A549 (cell line): ENCODE results near the gene PGLYRP3. TPM values are rescaled to one million over a fixed set of nuclear protein-coding genes. Genes with fewer than 3 reads are reported as not detected.

Source experiments
- ATAC-seq, 2 experiments: fragments of 200-7000 bp in 1 of 2; fragments of >200 bp in 1 of 2; cut with Nextera tagmentation in 1 of 2; cut with Tn5 transposase in 1 of 2; 3 replicates each; pipeline versions ENCODE4 v1.8.0 to v1.9.1; 2018 to 2020; ENCODE audit warnings: mild to moderate bottlenecking in 1 of 2, moderate library complexity in 1 of 2
- CTCF ChIA-PET: fragments of 300-600 bp; sonication (Branson Sonifier 250); formaldehyde crosslinking; extraction: SDS; loops from one replicate; lab custom pipeline; 2021; ENCODE audit warnings: antibody characterized with exemption, inconsistent platforms; lab: Yijun Ruan, JAX
- POLR2A ChIA-PET: fragments of 350-600 bp; formaldehyde crosslinking; extraction: SDS; loops from one replicate; lab custom pipeline; 2021; ENCODE audit warnings: antibody characterized with exemption, inconsistent platforms; lab: Yijun Ruan, JAX
- DNase-seq, 2 experiments: peaks; one replicate each; pipeline versions ENCODE4 v3.0.0 to v3.0.0-alpha.2; 2011 to 2016; ENCODE audit warnings: low read depth in 1 of 2, low spot score in 1 of 2
- FAIRE-seq: peaks from 2 replicates; lab custom pipeline; 2011; peaks lifted over from hg19 to GRCh38; lab: Jason Lieb, UNC
- H3K27ac ChIP-seq, 2 experiments: fragments of >200 bp; sonication (Bioruptor Twin); formaldehyde crosslinking; 3 replicates each; pipeline ENCODE4 v1.5.1; 2016 to 2017
- H3K4me1 ChIP-seq: fragments of >200 bp; sonication (Bioruptor Twin); formaldehyde crosslinking; 3 replicates; pipeline ENCODE4 v1.6.1; 2016
- H3K4me2 ChIP-seq: fragments of >200 bp; sonication (Bioruptor Twin); formaldehyde crosslinking; 3 replicates; pipeline ENCODE4 v1.6.1; 2016
- H3K4me3 ChIP-seq: fragments of >200 bp; sonication (Bioruptor Twin); formaldehyde crosslinking; 3 replicates; pipeline ENCODE4 v1.5.1; 2016
- H3K9me3 ChIP-seq: fragments of >200 bp; sonication (Bioruptor Twin); formaldehyde crosslinking; 3 replicates; pipeline ENCODE4 v1.6.1; 2016
- CBX8 ChIP-seq: fragments of 200-600 bp; sonication (generic); IDR thresholded peaks from 2 replicates; pipeline ENCODE4 v1.6.1; 2016
- CEBPB ChIP-seq, 2 experiments: fragments of >200 bp in 1 of 2; sonication (Bioruptor Twin) in 1 of 2; formaldehyde crosslinking in 1 of 2; IDR thresholded peaks; 2 replicates each; pipeline ENCODE4 v1.6.1; 2012 to 2016
- CHD2 ChIP-seq: fragments of 150-350 bp; IDR thresholded peaks from 2 replicates; pipeline ENCODE4 v1.6.1; 2014; ENCODE audit warnings: low read length; ENCODE audit not compliant: partially characterized antibody
- GATA3 ChIP-seq: IDR thresholded peaks from 2 replicates; pipeline ENCODE4 v1.6.1; 2012; ENCODE audit warnings: borderline replicate concordance
- HEYL ChIP-seq: fragments of 250-450 bp; sonication (Bioruptor Pico); IDR thresholded peaks from 2 replicates; pipeline ENCODE4 v1.8.0; 2021; ENCODE audit warnings: mild to moderate bottlenecking, moderate library complexity
- JUN ChIP-seq, 2 experiments: fragments of >200 bp; sonication (Bioruptor Twin); formaldehyde crosslinking; IDR thresholded peaks; 2 replicates in 1 of 2; 3 replicates in 1 of 2; pipeline ENCODE4 v1.6.1; 2016 to 2017
- JUNB ChIP-seq: fragments of >200 bp; sonication (Bioruptor Twin); formaldehyde crosslinking; IDR thresholded peaks from 2 replicates; pipeline ENCODE4 v1.6.1; 2016
- KDM1A ChIP-seq: fragments of 200-600 bp; sonication (generic); IDR thresholded peaks from 2 replicates; pipeline ENCODE4 v1.6.1; 2016; ENCODE audit warnings: low read depth, mild to moderate bottlenecking
- MAZ ChIP-seq: fragments of 150-350 bp; IDR thresholded peaks from 2 replicates; pipeline ENCODE4 v1.6.1; 2014; ENCODE audit warnings: antibody characterized with exemption, low read depth, low read length, borderline replicate concordance
- NFE2L2 ChIP-seq: fragments of 150-350 bp; conservative IDR thresholded peaks from 2 replicates; pipeline ENCODE4 v1.6.1; 2014; ENCODE audit warnings: low read length
- RAD21 ChIP-seq, 2 experiments: fragments of >200 bp in 1 of 2; sonication (Bioruptor Twin) in 1 of 2; formaldehyde crosslinking in 1 of 2; IDR thresholded peaks in 1 of 2; conservative IDR thresholded peaks in 1 of 2; 2 replicates in 1 of 2; 3 replicates in 1 of 2; pipeline ENCODE4 v1.6.1; 2012 to 2018; ENCODE audit warnings: inconsistent platforms in 1 of 2
- SMC3 ChIP-seq: fragments of >200 bp; sonication (Bioruptor Twin); formaldehyde crosslinking; IDR thresholded peaks from 3 replicates; pipeline ENCODE4 v1.6.1; 2018; ENCODE audit warnings: inconsistent platforms
- TFCP2L1 ChIP-seq: fragments of 250-450 bp; sonication (Bioruptor Pico); IDR thresholded peaks from 2 replicates; pipeline ENCODE4 v1.5.0; 2021; ENCODE audit warnings: mild to moderate bottlenecking
- ZFP36 ChIP-seq: fragments of 450-650 bp; IDR thresholded peaks from 2 replicates; pipeline ENCODE4 v1.6.1; 2014; ENCODE audit warnings: borderline replicate concordance; ENCODE audit not compliant: partially characterized antibody
- ZNF302 ChIP-seq: fragments of 250-450 bp; sonication (Bioruptor Pico); IDR thresholded peaks from 2 replicates; pipeline ENCODE4 v1.9.0; 2021; ENCODE audit warnings: inconsistent platforms, mild to moderate bottlenecking, moderate library complexity
- WGBS: methylation state at CpG from one replicate; pipeline ENCODE4 v1.1.6; 2017; ENCODE audit errors: missing lambda C conversion rate; 5-methylcytosine and 5-hydroxymethylcytosine counted together
- polyA plus RNA-seq, 4 experiments: library from polyadenylated mRNA; depleted of rRNA in 3 of 4; stranded (reverse); fragments of >200 nt; fragmentation: RNase III in 1 of 4; extraction: RNeasy Plus Mini Kit Qiagen cat#74134 plus additional on column Dnase treatment in 1 of 4; gene quantifications; 2 replicates in 3 of 4; 3 replicates in 1 of 4; pipeline ENCODE4 v1.2.3, GENCODE V29; 2011 to 2017
- TF ChIP-seq, protein P1 (sequence below): fragments of >200 bp; sonication (Bioruptor Twin); formaldehyde crosslinking; IDR thresholded peaks from 2 replicates; pipeline ENCODE4 v1.6.1; 2016
- TF ChIP-seq, protein P2 (sequence below): fragments of 200-600 bp; sonication (generic); IDR thresholded peaks from 2 replicates; pipeline ENCODE4 v1.6.1; 2016; ENCODE audit warnings: antibody characterized with exemption, mild to moderate bottlenecking, moderate library complexity
- TF ChIP-seq, protein P3 (sequence below): IDR thresholded peaks from 2 replicates; pipeline ENCODE4 v1.6.1; 2012; ENCODE audit warnings: low read depth, borderline replicate concordance
- TF ChIP-seq, protein P4 (sequence below): fragments of >200 bp; sonication (Bioruptor Twin); formaldehyde crosslinking; IDR thresholded peaks from 3 replicates; pipeline ENCODE4 v1.5.1; 2016
- TF ChIP-seq, protein P5 (sequence below): fragments of 450-650 bp; IDR thresholded peaks from 2 replicates; pipeline ENCODE4 v1.6.1; 2014; ENCODE audit warnings: antibody characterized with exemption
- TF ChIP-seq, protein P6 (sequence below): IDR thresholded peaks from 2 replicates; pipeline ENCODE4 v1.6.1; 2012

Gene PGLYRP3
- polyA plus RNA-seq, 2 of the 4 experiments (the other 2 are of a cell fraction), result not detected

DNA sequence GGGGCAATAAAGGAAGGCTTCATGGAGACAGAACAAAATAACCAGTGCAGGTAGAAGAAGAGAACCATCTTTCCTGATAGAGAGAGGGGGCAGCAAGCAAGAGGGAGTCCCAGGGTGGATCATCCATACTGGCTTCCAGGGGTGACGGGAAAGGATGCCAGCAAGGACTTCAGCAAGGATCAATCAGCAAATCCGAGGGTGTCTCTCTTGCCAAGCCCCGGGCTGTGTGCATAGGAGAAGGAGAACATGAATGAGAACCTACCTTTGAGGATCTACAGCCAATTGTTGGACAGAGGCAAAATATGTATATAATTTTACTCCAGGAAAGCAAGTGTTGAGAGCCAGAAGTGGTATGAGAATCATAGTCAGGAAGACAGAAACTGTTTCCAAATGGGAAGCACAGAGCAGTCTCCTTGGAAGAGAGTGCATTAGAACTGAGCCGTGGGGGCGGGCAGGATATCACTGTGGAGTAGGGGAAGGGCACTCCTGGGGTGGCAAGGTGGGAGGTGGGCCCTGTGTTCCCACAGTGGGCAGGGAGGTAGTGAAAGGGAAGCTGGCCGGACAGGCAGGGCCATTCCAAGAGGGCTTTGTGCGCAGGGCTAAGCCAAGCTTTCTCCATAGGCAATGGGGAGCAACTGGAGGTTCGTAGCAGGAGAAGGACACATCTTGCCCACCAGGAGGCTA, 43.8 kb upstream of the PGLYRP3 start:
- DNase-seq (no peak), FAIRE-seq (no peak)
- 57% methylated on average over 8 of the region's 8 CpGs for WGBS
- POLR2A ChIA-PET, result interaction anchor here (1.2 kb wide), 1 partner anchor 634 kb away, joined by 3 read pairs; the partner anchor contains the start of gene RPS27
- TF ChIP-seq, protein P1, sequence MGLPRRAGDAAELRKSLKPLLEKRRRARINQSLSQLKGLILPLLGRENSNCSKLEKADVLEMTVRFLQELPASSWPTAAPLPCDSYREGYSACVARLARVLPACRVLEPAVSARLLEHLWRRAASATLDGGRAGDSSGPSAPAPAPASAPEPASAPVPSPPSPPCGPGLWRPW, result no peak
- no peak for TF ChIP-seq RAD21 (conservative IDR thresholded peaks at IDR 0.05 in 1 of 2, IDR thresholded peaks at IDR 0.05 in 1 of 2)
- TF ChIP-seq KDM1A, result no peak
- no peak for TF ChIP-seq ZFP36
- TF ChIP-seq, protein P2, sequence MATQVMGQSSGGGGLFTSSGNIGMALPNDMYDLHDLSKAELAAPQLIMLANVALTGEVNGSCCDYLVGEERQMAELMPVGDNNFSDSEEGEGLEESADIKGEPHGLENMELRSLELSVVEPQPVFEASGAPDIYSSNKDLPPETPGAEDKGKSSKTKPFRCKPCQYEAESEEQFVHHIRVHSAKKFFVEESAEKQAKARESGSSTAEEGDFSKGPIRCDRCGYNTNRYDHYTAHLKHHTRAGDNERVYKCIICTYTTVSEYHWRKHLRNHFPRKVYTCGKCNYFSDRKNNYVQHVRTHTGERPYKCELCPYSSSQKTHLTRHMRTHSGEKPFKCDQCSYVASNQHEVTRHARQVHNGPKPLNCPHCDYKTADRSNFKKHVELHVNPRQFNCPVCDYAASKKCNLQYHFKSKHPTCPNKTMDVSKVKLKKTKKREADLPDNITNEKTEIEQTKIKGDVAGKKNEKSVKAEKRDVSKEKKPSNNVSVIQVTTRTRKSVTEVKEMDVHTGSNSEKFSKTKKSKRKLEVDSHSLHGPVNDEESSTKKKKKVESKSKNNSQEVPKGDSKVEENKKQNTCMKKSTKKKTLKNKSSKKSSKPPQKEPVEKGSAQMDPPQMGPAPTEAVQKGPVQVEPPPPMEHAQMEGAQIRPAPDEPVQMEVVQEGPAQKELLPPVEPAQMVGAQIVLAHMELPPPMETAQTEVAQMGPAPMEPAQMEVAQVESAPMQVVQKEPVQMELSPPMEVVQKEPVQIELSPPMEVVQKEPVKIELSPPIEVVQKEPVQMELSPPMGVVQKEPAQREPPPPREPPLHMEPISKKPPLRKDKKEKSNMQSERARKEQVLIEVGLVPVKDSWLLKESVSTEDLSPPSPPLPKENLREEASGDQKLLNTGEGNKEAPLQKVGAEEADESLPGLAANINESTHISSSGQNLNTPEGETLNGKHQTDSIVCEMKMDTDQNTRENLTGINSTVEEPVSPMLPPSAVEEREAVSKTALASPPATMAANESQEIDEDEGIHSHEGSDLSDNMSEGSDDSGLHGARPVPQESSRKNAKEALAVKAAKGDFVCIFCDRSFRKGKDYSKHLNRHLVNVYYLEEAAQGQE, result no peak
- TF ChIP-seq, all 56 proteins: peak for 0
- Histone ChIP-seq H3K27ac (no peak overlapping the region), H3K4me1 (no peaks in the 10 kb centered on the region), H3K4me3 (no peak overlapping the region), H3K4me2 (no peak overlapping the region), H3K9me3 (no peaks in the 10 kb centered on the region)
- CTCF ChIA-PET, result interaction anchor here (0.7 to 13.2 kb wide), 20 partner anchors 9 to 271 kb away, joined by 3 to 731 read pairs (median 6); partner anchors contain the start of genes S100A12 and S100A13
- no peak for ATAC-seq

DNA sequence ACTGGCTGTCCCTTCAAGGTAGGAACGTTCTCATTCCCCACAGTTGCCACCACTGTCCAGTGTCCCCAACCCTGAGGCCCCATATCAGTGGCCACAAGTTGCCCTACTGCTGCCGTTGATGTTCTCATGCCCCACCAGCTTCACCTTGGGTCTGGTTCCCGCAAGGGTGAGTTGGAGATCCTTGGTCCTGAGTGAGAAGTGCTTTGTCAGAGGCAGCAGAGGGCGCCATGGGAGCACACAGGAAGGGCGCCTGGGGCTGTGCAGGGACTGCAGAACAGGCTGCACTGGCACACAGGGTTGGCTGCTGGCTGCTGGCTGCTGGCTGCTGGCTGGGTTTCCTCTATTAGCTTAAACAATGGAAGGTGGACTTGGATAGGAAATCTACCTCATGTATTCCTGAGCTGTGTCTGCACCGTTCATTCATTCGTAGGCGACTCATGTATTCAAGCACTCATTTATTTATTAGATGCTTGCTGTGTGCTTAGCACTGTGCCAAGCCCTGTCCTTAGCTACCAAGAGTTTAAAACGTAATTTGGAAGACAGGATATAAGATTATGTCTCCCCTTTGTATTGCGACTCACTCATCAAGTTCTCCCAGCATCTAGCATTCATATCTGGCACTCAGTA, 42.8 kb upstream of the PGLYRP3 start:
- no peak overlapping the region for H3K4me3 ChIP-seq
- H3K4me1 ChIP-seq, result no peaks in the 10 kb centered on the region
- ChIA-PET POLR2A (no interaction called here), CTCF (interaction anchor here (0.7 to 13.2 kb wide), 25 partner anchors 9 to 631 kb away, joined by 3 to 731 read pairs (median 5); partner anchors contain the start of genes RAB13 and S100A12)
- no peak overlapping the region for H3K4me2 ChIP-seq
- H3K9me3 ChIP-seq, result no peaks in the 10 kb centered on the region
- 18% methylated on average over 9 of the region's 10 CpGs for WGBS
- FAIRE-seq (no peak), ATAC-seq (peak; percentile 77 to 87)
- no peak for TF ChIP-seq JUNB
- TF ChIP-seq, protein P3, sequence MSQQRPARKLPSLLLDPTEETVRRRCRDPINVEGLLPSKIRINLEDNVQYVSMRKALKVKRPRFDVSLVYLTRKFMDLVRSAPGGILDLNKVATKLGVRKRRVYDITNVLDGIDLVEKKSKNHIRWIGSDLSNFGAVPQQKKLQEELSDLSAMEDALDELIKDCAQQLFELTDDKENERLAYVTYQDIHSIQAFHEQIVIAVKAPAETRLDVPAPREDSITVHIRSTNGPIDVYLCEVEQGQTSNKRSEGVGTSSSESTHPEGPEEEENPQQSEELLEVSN, result no peak
- TF ChIP-seq, protein P4, sequence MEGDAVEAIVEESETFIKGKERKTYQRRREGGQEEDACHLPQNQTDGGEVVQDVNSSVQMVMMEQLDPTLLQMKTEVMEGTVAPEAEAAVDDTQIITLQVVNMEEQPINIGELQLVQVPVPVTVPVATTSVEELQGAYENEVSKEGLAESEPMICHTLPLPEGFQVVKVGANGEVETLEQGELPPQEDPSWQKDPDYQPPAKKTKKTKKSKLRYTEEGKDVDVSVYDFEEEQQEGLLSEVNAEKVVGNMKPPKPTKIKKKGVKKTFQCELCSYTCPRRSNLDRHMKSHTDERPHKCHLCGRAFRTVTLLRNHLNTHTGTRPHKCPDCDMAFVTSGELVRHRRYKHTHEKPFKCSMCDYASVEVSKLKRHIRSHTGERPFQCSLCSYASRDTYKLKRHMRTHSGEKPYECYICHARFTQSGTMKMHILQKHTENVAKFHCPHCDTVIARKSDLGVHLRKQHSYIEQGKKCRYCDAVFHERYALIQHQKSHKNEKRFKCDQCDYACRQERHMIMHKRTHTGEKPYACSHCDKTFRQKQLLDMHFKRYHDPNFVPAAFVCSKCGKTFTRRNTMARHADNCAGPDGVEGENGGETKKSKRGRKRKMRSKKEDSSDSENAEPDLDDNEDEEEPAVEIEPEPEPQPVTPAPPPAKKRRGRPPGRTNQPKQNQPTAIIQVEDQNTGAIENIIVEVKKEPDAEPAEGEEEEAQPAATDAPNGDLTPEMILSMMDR, result peak; percentile 45
- no peak for TF ChIP-seq MAZ
- no peak for TF ChIP-seq TFCP2L1 (CRISPR knock-in tag)
- peak; percentile 62 for TF ChIP-seq SMC3
- TF ChIP-seq NFE2L2, result no peak
- TF ChIP-seq CHD2, result no peak
- peak; percentile 71 to 74 for TF ChIP-seq RAD21 (conservative IDR thresholded peaks at IDR 0.05 in 1 of 2, IDR thresholded peaks at IDR 0.05 in 1 of 2)
- no peak for TF ChIP-seq CEBPB (IDR thresholded peaks at IDR 0.05)
- no peak for TF ChIP-seq GATA3
- no peak for TF ChIP-seq ZNF302 (CRISPR knock-in tag)
- TF ChIP-seq CBX8, result no peak
- TF ChIP-seq, protein P5, sequence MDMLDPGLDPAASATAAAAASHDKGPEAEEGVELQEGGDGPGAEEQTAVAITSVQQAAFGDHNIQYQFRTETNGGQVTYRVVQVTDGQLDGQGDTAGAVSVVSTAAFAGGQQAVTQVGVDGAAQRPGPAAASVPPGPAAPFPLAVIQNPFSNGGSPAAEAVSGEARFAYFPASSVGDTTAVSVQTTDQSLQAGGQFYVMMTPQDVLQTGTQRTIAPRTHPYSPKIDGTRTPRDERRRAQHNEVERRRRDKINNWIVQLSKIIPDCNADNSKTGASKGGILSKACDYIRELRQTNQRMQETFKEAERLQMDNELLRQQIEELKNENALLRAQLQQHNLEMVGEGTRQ, result no peak
- no peak for TF ChIP-seq JUN (IDR thresholded peaks at IDR 0.05)
- no peak for TF ChIP-seq HEYL
- TF ChIP-seq, protein P6, sequence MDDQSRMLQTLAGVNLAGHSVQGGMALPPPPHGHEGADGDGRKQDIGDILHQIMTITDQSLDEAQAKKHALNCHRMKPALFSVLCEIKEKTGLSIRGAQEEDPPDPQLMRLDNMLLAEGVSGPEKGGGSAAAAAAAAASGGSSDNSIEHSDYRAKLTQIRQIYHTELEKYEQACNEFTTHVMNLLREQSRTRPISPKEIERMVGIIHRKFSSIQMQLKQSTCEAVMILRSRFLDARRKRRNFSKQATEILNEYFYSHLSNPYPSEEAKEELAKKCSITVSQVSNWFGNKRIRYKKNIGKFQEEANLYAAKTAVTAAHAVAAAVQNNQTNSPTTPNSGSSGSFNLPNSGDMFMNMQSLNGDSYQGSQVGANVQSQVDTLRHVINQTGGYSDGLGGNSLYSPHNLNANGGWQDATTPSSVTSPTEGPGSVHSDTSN, result no peak
- TF ChIP-seq, all 56 proteins: peak for 3
- no peak overlapping the region for H3K27ac ChIP-seq
- peak; percentile 55 to 75 for DNase-seq
